Esophagus muscularis mucosa (tissue), 4 donors: ENCODE data around the gene HSBP1L1.

Experiments
- EP300 ChIP-seq: sonication (generic); formaldehyde crosslinking; IDR thresholded peaks from one replicate; pipeline ENCODE4 v1.6.1; 2017; ENCODE audit warnings: antibody characterized with exemption
- POLR2A ChIP-seq: fragments of 450-650 bp; IDR thresholded peaks from one replicate; pipeline ENCODE4 v1.6.1; 2017; ENCODE audit warnings: antibody characterized with exemption, moderate library complexity, mild to moderate bottlenecking, low read depth
- POLR2AphosphoS5 ChIP-seq, 2 donors: sonication (generic); formaldehyde crosslinking; IDR thresholded peaks; one replicate each; pipeline ENCODE4 v1.6.1; 2017; ENCODE audit warnings: antibody characterized with exemption in 2 of 2
- TF ChIP-seq, protein P1 (sequence below), 3 experiments: fragments of 200-600 bp in 2 of 3; fragments of 450-650 bp in 1 of 3; sonication (generic) in 2 of 3; IDR thresholded peaks; one replicate each; pipeline ENCODE4 v1.5.1; 2017 to 2019; ENCODE audit warnings: antibody characterized with exemption in 3 of 3, mild to moderate bottlenecking in 2 of 3, moderate library complexity in 1 of 3

DNA sequence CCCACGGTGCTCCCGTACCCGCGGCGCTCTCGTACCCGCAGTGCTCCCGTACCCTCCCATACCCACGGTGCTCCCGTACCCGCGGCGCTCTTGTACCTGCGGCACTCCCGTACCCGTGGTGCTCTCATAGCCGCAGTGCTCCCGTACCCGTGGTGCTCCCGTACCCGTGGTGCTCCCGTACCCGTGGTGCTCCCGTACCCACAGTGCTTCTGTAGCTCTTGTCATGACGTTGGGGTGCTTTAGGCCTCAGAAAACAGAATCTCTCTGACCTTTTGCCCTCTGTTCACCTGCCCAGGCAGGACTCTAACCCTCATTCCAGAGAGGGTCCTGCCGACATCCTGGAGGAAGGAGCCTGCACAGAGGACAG is 48.3 kb upstream of the HSBP1L1 start:
- TF ChIP-seq POLR2AphosphoS5 (IDR thresholded peaks at IDR 0.05) (no peak), POLR2A (no peak), EP300 (no peak)
- TF ChIP-seq, protein P1, sequence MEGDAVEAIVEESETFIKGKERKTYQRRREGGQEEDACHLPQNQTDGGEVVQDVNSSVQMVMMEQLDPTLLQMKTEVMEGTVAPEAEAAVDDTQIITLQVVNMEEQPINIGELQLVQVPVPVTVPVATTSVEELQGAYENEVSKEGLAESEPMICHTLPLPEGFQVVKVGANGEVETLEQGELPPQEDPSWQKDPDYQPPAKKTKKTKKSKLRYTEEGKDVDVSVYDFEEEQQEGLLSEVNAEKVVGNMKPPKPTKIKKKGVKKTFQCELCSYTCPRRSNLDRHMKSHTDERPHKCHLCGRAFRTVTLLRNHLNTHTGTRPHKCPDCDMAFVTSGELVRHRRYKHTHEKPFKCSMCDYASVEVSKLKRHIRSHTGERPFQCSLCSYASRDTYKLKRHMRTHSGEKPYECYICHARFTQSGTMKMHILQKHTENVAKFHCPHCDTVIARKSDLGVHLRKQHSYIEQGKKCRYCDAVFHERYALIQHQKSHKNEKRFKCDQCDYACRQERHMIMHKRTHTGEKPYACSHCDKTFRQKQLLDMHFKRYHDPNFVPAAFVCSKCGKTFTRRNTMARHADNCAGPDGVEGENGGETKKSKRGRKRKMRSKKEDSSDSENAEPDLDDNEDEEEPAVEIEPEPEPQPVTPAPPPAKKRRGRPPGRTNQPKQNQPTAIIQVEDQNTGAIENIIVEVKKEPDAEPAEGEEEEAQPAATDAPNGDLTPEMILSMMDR (IDR thresholded peaks at IDR 0.05): no peak
